ENCODE data around the gene MYO1B. TPM values are rescaled to one million over a fixed set of nuclear protein-coding genes. Genes with fewer than 3 reads are reported as not detected.

Gene MYO1B
- total RNA-seq, 1 experiment from 2014 or later: 37.8 TPM

DNA sequence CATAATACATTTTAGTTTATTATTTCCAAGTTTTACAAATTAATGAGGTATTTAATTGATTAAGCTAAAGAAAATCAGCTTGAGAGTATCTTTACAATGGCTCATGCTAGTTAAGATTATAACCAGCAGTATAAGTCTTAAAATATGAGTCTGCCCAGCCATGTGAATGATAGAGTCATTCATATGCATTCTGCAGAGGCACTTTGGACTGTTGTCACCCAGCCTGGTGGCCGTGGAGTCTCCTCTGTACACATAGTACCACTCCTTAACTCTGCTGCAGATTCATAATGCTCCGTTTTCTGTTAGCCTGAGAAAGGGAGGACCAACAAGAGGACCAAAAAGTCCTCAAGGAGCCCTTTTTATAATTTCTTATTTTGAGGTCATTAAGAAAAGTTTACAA is 148.8 kb downstream of the MYO1B start:
- no peaks in the 10 kb centered on the region for H3K9me3 ChIP-seq (ENCODE audit: low read depth, low read length, poor library complexity, severe bottlenecking)
- H3K27me3 ChIP-seq (replicated peaks; ENCODE audit: insufficient read depth, low read depth, low read length, poor library complexity): no peaks in the 10 kb centered on the region
- H3K27ac ChIP-seq (ENCODE audit: low read depth, low read length, poor library complexity, severe bottlenecking): no peak overlapping the region
- no TSS peak for BruUV-seq (replicated peaks)
- intact Hi-C loops (cut with micrococcal nuclease; ENCODE audit: unreplicated experiment): no loop called here
- peaks cover 6% of the 10 kb centered on the region for H3K36me3 ChIP-seq (ENCODE audit: insufficient read depth, low read length, poor library complexity, severe bottlenecking)
- H3K4me1 ChIP-seq (ENCODE audit: insufficient read depth, low read length, poor library complexity, severe bottlenecking): no peaks in the 10 kb centered on the region
- POLR2A ChIA-PET (ENCODE audit: low non-redundant PET): no interaction called here
- H3K4me3 ChIP-seq (ENCODE audit: low read depth, low read length, poor library complexity, severe bottlenecking): no peak overlapping the region
- TF ChIP-seq, protein P1, sequence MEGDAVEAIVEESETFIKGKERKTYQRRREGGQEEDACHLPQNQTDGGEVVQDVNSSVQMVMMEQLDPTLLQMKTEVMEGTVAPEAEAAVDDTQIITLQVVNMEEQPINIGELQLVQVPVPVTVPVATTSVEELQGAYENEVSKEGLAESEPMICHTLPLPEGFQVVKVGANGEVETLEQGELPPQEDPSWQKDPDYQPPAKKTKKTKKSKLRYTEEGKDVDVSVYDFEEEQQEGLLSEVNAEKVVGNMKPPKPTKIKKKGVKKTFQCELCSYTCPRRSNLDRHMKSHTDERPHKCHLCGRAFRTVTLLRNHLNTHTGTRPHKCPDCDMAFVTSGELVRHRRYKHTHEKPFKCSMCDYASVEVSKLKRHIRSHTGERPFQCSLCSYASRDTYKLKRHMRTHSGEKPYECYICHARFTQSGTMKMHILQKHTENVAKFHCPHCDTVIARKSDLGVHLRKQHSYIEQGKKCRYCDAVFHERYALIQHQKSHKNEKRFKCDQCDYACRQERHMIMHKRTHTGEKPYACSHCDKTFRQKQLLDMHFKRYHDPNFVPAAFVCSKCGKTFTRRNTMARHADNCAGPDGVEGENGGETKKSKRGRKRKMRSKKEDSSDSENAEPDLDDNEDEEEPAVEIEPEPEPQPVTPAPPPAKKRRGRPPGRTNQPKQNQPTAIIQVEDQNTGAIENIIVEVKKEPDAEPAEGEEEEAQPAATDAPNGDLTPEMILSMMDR (conservative IDR thresholded peaks at IDR 0.05; ENCODE audit: low read depth, low read length): no peak
- TF ChIP-seq EZH2 (IDR thresholded peaks at IDR 0.05; ENCODE audit: borderline replicate concordance, low read depth, low read length, poor library complexity, severe bottlenecking): no peak
- DNase-seq (ENCODE audit: low spot score): no peak
- CTCF ChIA-PET: no interaction called here

DNA sequence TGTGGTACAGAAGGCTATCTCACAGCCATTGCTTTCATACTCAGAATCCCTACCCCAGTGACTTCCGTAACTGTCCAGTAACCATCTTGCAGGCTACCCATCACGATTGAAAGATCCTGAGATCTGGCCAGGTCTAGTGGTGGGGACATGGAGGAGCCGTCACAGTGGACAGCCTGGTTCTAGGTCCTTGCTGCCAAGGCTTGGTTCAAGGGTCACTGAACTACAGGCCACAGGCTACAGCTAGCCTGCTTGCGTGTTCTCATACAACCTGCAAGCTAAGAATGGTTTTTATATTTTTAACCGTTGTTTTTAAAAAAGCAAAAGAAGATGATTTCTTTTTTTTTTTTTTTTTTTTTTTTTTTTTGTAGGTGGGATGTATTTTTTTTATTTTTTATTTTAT is 151.6 kb downstream of the MYO1B start:
- H3K4me3 ChIP-seq (ENCODE audit: low read depth, low read length, poor library complexity, severe bottlenecking): no peak overlapping the region
- no TSS peak for BruUV-seq (replicated peaks)
- CTCF ChIA-PET: no interaction called here
- H3K27me3 ChIP-seq (replicated peaks; ENCODE audit: insufficient read depth, low read depth, low read length, poor library complexity): no peaks in the 10 kb centered on the region
- H3K27ac ChIP-seq (ENCODE audit: low read depth, low read length, poor library complexity, severe bottlenecking): no peak overlapping the region
- peaks cover 6% of the 10 kb centered on the region for H3K36me3 ChIP-seq (ENCODE audit: insufficient read depth, low read length, poor library complexity, severe bottlenecking)
- H3K4me1 ChIP-seq (ENCODE audit: insufficient read depth, low read length, poor library complexity, severe bottlenecking): peaks cover 7% of the 10 kb centered on the region
- H3K9me3 ChIP-seq (ENCODE audit: low read depth, low read length, poor library complexity, severe bottlenecking): no peaks in the 10 kb centered on the region
- no peak for TF ChIP-seq EZH2 (IDR thresholded peaks at IDR 0.05; ENCODE audit: borderline replicate concordance, low read depth, low read length, poor library complexity, severe bottlenecking)
- TF ChIP-seq, protein P1 (conservative IDR thresholded peaks at IDR 0.05; ENCODE audit: low read depth, low read length): no peak
- intact Hi-C loops (cut with micrococcal nuclease; ENCODE audit: unreplicated experiment): no loop called here
- no peak for DNase-seq (ENCODE audit: low spot score)
- POLR2A ChIA-PET (ENCODE audit: low non-redundant PET): no interaction called here

DNA sequence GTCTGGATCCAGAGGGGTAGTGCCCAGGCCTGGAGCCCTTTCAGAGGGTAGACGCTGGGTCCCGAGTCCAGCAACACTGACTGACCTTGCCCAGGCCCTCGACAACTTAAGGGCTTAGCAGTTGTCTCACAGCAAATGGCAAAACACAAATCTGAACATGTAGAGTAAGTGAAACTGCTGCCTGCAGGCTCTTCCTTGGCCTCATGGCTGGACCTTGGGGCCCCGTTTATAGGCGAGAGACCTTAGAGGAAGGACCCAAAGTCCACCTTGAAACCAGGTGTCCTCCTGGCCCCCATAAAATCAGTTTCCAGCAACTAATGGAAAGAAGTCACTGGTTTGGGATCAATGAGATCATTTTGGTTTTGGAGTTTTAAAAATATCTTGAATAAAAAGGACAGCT is 154.4 kb downstream of the MYO1B start:
- no peaks in the 10 kb centered on the region for H3K9me3 ChIP-seq (ENCODE audit: low read depth, low read length, poor library complexity, severe bottlenecking)
- H3K4me3 ChIP-seq (ENCODE audit: low read depth, low read length, poor library complexity, severe bottlenecking): no peak overlapping the region
- POLR2A ChIA-PET (ENCODE audit: low non-redundant PET): no interaction called here
- no peaks in the 10 kb centered on the region for H3K36me3 ChIP-seq (ENCODE audit: insufficient read depth, low read length, poor library complexity, severe bottlenecking)
- peaks cover 7% of the 10 kb centered on the region for H3K4me1 ChIP-seq (ENCODE audit: insufficient read depth, low read length, poor library complexity, severe bottlenecking)
- CTCF ChIA-PET: no interaction called here
- no peak overlapping the region for H3K27ac ChIP-seq (ENCODE audit: low read depth, low read length, poor library complexity, severe bottlenecking)
- intact Hi-C loops (cut with micrococcal nuclease; ENCODE audit: unreplicated experiment): no loop called here
- H3K27me3 ChIP-seq (replicated peaks; ENCODE audit: insufficient read depth, low read depth, low read length, poor library complexity): no peaks in the 10 kb centered on the region
- no peak for DNase-seq (ENCODE audit: low spot score)
- no TSS peak for BruUV-seq (replicated peaks)
- TF ChIP-seq EZH2 (IDR thresholded peaks at IDR 0.05; ENCODE audit: borderline replicate concordance, low read depth, low read length, poor library complexity, severe bottlenecking): no peak
- TF ChIP-seq, protein P1 (conservative IDR thresholded peaks at IDR 0.05; ENCODE audit: low read depth, low read length): no peak

Measured in A673 (cell line).